ENCODE measurements around the gene TFCP2L1.

Gene TFCP2L1

GRCh38 chr2:121219866-121220265 is 65.1 kb downstream of the TFCP2L1 start:
- no peak for DNase-seq (ENCODE audit: low read depth in 2 of 2)

DNA sequence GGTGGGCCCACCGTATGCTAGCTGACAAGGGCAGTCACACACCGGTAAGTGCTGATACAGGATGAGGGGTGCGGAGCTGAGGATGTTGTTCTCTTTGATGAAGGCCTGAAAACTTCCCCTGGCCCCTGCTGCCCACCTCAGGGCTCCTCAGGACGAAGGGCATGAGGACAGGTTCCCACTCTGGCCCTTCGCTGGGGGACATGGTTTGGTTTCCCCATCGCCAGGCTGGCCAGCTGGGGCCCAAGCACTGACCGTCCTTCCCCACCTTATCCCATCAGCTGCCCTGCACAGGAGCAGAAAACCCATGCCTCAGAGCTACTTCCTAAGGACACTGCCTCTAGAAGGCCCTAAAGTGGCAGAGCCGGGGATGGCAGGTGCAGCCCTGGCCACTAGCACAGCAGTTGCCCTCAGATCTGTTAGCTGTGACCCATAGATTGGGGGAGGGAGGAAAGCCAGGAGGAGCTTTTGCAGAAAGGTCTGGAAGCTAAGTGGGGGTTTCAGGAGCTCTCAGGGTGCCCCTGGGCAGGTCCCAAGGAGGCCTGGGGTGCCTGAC is 66.5 kb downstream of the TFCP2L1 start:
- DNase-seq (ENCODE audit: low read depth in 2 of 2), result no peak

DNA sequence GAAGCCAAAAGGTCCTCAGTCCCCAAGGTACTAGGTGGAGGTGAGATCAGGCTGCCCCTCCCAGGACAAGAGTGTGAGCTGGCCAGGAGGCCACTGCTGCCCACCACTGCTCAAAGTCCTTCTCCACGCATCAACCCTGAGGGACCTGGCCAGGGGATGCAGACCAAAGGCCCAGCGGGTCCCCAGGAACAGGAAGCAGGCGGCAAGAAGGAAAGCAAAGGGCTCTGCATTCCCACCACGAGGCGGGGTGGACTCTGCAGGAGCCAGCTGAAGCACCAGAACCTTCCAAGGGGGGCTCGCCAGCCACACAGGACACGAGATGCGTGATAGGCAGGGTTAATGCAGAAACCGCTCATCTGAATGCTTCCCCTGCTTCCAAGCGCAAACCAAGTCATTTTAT is 67.4 kb downstream of the TFCP2L1 start:
- DNase-seq (ENCODE audit: low read depth in 2 of 2), result no peak

DNA sequence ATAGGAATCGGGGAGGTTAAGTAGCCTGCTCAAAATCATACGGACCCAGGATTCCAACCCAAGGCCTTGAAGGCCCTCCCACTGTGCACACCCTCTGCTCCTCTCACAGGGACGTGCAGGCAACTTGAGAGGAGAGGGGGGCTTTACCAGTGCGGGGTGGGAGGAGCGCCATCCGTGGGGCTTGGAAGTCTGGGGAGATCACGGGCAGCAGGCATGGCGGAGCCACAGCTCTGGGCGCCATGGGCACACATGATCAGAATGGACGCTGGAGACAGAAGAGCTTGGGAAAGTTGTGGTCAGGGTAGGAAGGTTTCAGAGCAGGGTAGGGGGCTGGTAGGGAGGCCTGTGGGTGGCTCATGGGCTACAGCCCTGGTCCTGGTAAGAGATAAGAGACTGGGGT is 70.7 kb downstream of the TFCP2L1 start:
- DNase-seq (ENCODE audit: low read depth in 2 of 2), result no peak

DNA sequence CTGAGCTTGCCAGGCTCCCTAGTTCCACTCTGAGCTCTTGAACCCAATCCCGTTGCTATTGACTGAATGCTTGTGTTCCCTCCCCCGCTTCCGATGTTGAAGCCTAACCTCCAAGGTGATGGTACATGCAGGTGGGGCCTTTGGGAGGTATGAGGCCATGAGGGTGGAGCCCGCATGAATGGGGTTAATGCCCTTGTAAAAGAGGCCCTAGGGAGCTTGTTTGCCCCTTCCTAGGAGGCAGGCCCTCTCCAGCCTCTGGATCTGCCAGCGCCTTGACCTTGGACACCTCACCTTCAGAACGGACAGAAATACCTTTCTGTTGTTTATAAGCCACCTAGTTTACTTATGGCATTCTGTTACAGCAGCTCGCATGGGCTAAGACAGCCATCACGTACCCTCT is 71.6 kb downstream of the TFCP2L1 start:
- DNase-seq (ENCODE audit: low read depth in 2 of 2), result no peak

DNA sequence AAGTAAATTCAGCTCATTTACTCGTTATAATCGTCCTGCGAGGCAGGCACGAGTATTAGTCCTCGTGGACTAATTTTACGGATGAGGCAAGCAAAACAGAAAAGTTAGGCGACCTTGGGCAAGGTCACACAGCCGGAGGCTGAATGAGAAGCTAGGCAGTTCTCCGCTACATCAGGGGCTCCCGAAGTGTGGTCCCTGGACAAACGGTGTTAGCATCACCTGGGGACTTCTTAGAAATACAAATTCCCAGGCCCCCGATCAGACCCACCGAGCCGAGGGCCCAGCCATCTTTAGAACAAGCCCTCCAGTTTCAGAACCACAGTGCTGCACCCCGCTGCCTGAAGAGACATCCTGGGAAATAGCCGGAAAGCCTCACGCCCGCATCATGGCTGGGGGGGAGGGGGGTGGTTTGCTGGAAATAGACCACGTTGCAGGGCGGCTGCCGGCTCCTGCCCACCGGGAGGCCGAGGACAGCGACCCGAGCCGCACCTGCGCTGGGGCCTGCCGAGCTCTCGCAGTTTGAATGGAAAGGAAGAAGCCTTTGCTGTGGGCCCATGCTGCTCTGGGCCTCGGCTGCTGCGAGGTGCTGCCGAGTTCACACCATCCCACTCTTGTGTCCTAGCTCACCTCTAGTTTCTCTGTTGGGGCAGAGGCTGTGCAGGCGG is 72.2 kb downstream of the TFCP2L1 start:
- DNase-seq (ENCODE audit: low read depth in 2 of 2), result no peak

GRCh38 chr2:121211689-121212151 is 73.3 kb downstream of the TFCP2L1 start:
- no peak for DNase-seq (ENCODE audit: low read depth in 2 of 2)

DNA sequence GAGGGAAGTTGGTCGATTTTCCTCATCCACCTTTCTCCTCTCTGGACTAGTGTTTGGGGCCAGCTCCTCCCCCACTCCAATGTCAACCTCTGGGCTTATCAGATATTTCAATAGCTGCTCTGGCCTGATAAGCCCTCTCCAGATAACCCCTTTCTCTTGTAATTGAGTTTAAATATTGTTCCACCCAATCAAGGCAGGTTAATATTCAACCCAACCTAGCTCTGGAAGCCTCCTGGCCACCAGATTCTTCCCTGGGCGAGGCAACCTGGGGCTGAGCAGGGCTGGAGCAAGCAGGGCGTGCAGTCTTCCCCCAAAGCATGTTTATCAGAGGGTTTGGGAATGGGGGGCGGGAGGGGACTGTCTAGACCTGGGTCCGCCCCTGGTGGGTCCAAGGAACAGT is 73.8 kb downstream of the TFCP2L1 start:
- no peak for DNase-seq (ENCODE audit: low read depth in 2 of 2)

GRCh38 chr2:121210691-121211090 is 74.3 kb downstream of the TFCP2L1 start:
- DNase-seq (ENCODE audit: low read depth in 2 of 2), result no peak

DNA sequence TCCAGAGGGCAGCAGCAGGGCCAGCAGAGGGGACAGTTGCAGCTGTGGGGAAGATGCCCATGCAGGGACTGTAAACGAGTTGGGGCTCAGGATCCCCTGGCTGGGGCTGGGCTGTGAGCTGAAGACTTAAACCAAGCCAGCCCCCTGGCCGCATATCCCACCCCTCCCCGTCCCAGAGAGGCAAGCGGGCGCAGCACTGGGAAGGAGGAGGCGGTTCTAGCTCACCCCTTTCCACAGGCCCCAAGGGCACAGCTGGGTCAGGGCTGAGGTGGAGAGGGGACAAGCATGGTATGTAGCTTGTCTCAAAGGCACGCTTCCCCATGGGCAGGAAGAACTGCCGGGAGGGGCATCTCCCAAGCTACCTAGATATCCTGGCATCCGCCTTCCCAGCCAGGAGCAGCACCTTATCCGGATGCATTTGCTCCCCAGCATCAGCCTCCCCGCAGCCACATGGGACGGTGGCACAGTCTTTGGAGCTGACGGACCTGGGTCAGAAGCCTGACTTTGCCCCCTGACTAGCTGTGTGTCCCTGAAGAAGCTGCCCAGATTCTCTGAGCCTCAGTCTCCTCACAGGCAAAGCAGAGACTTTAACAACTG is 75.9 kb downstream of the TFCP2L1 start:
- no peak for DNase-seq (ENCODE audit: low read depth in 2 of 2)

- DNase-seq (ENCODE audit: low read depth in 2 of 2), result no peak
These were observed 77.5 kb downstream of the TFCP2L1 start for GRCh38 chr2:121207494-121207893.

GRCh38 chr2:121205321-121205942 is 79.6 kb downstream of the TFCP2L1 start:
- DNase-seq (ENCODE audit: low read depth in 2 of 2), result no peak

DNA sequence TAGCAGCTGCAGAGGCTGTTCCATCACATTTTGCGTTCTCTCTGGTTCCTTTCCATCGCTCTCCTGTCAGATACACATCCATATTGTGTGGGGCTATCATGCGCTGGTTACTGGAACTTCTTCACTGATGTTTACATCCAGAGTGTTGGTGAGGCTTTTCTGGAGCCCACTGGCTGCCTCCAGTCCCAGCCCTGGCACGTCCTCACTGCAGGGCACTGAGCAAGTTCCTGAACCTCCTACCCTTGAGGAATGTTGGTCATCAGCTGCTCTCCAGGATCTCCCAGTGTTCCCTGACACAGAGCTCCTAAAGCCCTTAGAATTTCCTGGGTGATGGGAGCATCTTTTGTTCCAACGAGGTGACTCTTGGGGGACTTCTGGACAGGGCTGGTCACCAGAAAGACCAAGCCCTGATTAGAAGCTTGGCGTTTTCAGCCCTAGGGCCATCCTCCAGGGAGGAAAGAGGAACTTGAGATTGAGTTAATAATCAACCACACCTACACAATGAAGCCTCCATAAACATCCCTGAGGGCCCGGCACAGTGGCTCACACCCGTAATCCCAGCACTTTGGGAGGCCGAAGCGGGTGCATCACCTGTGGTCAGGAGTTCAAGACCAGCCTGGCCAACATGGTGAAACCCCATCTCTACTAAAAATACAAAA is 81.3 kb downstream of the TFCP2L1 start:
- DNase-seq (ENCODE audit: low read depth in 2 of 2), result no peak

DNA sequence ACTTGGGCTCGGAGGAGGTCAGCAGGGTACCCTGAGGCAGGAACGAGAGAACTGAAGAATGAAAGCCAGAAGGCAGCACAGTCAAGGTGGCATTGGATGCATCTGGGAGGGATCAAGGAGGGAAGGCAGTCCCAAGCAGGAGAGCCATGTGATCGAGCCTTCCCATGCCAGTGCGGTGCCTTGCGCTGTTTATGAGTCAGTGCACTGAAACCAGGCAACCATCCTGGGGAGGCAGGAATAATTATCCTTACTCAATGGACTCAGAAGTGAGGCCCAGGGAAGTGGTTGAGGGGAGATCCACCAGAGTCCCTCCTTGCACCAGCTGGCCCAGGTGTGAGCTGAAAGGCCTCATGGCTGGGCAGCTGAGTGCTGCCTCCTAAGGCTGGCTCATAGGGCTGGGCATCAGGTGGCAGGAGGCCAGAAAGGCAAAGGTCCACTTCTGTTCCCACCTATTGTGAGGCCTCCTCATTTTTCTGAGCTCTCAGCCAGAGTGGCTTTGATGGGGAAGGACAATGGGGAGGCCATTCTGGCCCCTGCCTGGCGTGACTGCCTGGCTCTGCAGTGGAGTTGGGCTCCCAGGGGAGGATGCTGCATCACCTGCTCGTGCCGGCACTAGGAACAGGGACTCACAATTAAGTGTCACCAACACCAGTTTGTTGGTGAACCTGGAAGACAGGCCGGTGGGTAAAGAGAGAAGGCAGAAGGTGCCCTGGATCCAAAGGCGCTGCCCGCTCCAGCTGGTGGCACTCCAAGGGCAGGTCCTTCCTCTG is 82.3 kb downstream of the TFCP2L1 start:
- no peak for DNase-seq (ENCODE audit: low read depth in 2 of 2)

- no peak for DNase-seq (ENCODE audit: low read depth in 2 of 2)
These were observed 83.2 kb downstream of the TFCP2L1 start for GRCh38 chr2:121201796-121202195.

DNA sequence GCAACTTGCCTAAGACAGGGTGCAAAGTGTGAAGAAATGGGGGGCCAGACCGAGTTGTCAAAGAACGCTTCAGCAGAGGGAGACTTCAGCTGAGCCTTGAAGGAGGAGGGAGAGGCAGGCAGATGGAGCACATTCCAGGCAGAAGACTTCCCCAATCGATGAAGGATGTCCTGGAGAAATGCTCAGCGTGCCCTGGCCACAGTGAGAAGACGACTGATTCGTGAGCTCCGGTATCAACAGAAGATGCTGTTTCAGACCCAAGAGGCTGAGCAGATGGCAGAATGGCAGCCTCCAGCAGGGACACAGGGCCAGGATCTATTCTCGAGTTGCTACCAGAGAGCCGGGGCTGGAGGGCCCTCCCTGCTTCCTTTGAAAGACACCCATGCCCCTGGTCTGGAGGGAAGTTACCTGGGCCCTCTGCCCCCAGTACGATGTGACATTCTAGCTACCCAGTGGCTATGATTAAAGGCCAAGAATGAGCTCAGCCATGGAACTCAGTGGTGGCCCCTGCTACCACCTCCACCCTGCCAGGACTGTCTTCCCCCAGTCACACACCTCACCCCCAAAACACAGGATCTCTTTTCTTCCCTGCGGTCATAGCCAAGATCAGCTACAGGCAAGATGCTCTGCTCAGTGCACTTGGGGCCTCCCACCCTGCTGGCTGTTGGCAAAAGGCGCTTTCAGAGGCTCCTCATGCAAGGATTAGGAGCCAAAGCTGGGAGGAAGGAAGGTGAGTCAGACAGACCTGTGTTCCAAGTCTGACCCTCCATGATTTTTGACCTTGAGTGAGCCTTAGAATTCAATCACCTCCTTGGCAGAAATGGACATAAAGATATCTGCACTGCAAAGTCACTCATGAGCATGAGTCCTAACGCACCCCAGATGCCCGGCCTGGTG is 84.3 kb downstream of the TFCP2L1 start:
- DNase-seq (ENCODE audit: low read depth in 2 of 2), result no peak

DNA sequence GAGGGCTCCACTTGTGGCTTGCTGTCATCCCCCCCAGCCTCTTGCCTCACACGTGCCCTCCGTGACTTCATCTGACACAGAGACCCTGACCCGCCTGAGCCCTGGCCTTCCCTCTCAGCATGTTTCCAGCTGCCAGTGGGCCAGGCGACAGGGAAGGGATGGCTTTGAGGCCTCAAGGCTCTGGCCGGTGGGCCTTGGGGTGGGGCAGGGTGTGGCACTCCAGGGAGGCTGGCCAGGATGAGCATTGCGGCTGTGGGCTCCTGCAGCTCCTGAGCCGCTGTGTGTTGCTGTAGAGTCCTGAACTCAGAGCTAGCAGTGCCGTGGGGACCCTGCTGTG is 85.0 kb downstream of the TFCP2L1 start:
- no peak for DNase-seq (ENCODE audit: low read depth in 2 of 2)

- DNase-seq (ENCODE audit: low read depth in 2 of 2), result no peak
These were observed 85.6 kb downstream of the TFCP2L1 start for GRCh38 chr2:121199281-121200010.

- no peak for DNase-seq (ENCODE audit: low read depth in 2 of 2)
These were observed 87.5 kb downstream of the TFCP2L1 start for GRCh38 chr2:121197369-121198091.

DNA sequence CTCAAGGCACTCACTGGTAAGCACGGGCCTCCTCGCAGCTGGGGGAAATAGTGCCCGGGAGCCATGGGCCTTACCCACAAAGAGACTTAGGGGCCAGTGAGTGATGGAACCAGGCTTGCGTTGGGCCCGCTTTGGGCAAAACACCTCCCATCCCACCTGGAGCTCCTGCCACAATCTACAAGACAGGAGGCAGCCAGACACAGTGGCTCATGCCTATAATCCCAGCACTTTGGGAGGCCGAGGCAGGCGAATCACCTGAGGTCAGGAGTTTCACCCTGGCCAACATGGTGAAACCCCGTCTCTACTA is 88.2 kb downstream of the TFCP2L1 start:
- no peak for DNase-seq (ENCODE audit: low read depth in 2 of 2)
